Measurements from ENCODE around the gene FNDC1.

Gene FNDC1

DNA sequence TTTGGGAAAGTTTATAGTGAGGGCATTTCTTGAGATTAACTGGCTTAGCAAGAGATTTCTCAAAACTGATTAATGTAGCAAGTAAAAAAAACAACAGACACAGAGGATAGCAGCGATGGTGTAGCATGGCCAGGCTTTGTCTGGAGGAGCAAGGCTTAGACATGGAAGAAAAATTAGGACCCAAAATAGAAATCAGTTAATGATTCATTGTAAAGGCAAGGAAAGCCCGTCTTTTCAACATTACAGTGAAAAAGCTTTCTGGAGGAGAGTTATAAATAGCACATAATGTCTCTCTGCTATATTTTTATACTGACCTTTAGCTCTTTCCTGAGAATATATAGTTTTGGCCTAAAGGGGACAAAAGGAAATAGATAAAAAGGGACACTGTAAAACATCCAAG lies 45.1 kb downstream of the FNDC1 start:
- Mint-ChIP-seq H3K4me3 (no peak overlapping the region), H3K9me3 (no peaks in the 10 kb centered on the region), H3K4me1 (no peaks in the 10 kb centered on the region), H3K27ac (no peak overlapping the region), H3K36me3 (no peaks in the 10 kb centered on the region)
- DNase-seq (ENCODE audit: low spot score in 2 of 2) (no peak), ATAC-seq (no peak)

DNA sequence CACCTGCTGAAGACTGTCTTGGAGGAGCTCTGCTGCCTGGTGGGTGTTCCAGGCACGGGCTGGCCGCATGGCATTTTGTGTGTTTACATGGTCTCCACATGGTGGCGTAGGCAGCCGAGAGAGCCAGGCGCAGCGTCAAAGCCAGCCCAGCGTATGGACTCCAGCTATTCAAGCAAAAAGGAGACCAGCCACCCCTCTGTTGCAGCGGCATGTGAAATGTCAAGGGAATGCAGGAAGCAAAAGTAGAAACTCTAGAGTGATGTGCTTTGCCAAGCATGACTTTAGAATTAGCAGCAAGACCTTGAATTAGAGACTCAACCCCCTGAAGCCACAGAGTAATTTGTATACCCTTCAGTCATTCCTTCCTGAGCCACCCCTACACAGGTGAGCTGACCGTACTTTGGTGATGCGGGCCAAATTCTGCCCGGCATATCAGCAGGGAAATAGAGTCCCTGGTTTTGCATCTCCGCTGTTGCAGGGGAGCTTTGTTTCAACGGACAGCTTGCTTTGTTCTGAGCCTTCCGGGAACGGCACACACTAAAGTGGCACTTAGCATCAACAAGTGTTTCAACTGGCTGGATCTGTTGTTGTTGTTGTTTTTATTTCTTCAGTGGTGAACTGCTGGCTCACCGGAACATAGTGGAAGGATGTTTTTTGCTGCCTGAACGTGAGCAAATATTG lies 48.5 kb downstream of the FNDC1 start:
- H3K4me1 Mint-ChIP-seq: peaks cover 6% of the 10 kb centered on the region
- no peaks in the 10 kb centered on the region for H3K9me3 Mint-ChIP-seq
- ATAC-seq: peak; percentile 42
- H3K4me3 Mint-ChIP-seq: no peak overlapping the region
- no peak overlapping the region for H3K27ac Mint-ChIP-seq
- DNase-seq (ENCODE audit: low spot score in 2 of 2): no peak
- no peaks in the 10 kb centered on the region for H3K36me3 Mint-ChIP-seq

DNA sequence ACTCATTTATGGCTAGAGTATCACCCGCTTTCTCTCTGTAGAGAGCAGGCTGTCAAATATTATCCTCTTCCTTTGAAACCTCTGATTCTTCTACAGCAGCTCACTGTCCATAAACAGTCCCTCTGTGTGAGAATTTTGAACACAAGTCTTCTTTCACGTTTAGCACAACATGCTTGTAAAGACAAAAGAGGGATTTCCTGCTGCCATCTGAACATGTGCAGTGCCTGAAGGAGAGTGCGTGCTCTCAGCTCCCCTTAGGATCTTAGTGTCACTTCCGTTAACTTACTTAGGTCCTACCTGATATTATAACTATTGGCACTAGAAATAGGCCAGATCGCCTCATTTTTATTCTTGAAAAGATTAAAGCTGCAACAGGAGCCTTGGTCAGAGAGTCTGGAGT lies 50.9 kb downstream of the FNDC1 start:
- ATAC-seq (no peak), DNase-seq (ENCODE audit: low spot score in 2 of 2) (no peak)
- H3K9me3 Mint-ChIP-seq: no peaks in the 10 kb centered on the region
- no peak overlapping the region for H3K4me3 Mint-ChIP-seq
- H3K4me1 Mint-ChIP-seq: peaks cover 6% of the 10 kb centered on the region
- H3K27ac Mint-ChIP-seq: no peak overlapping the region
- H3K36me3 Mint-ChIP-seq: no peaks in the 10 kb centered on the region

DNA sequence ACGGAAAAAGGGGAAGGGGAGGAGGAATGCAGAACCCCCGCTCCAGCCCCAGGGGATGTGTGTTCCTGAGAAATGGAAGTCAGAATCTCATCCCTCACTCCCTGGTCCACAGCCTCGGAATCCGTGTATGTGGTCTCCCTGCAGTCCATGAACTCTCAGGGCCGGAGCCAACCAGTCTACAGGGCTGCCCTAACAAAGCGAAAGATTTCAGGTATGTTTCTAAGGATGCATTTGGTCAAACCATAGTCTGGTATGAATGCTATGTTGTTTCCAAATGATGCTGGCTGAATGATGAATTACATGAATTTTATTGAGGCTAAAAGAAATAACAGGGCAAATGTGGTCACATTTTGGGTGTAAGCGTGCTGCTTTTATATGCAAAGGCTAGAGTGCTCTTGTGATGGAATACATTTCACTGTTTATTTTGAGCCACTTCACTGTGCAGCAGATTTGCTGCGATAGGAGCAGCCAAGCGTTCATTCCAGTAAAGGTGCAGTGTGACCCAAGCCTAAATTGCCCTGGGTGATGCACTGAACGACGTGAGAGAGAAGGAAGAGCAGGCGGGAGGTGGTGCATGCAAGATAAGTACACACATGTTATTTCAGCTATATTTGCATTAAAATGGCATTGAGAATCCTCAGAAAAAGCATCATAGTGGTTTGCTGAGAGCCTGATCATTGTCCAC lies 52.4 kb downstream of the FNDC1 start:
- Mint-ChIP-seq H3K4me1 (peaks cover 6% of the 10 kb centered on the region), H3K9me3 (no peaks in the 10 kb centered on the region), H3K27ac (no peak overlapping the region), H3K4me3 (no peak overlapping the region), H3K36me3 (no peaks in the 10 kb centered on the region)
- DNase-seq (ENCODE audit: low spot score in 2 of 2) (no peak), ATAC-seq (no peak)

DNA sequence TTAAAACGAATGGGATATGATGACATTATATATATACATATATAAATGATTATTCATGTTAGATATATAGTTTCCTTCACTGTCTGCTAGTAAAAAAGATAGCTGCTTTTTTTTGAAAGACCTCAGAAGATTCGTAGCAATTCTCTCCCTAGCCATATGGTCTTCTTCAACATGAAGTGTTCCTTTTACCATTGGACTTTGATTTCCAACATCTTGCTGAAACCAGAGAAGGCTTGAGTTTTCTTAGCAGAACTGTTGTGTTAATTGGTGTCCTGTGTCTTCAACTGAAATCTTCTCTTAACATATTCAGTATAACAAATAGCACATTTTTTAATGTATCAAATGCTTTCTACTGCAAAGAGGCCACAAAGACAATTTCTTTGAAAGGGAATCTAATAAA lies 55.3 kb downstream of the FNDC1 start:
- Mint-ChIP-seq H3K4me3 (no peak overlapping the region), H3K27ac (no peak overlapping the region), H3K36me3 (no peaks in the 10 kb centered on the region), H3K9me3 (no peaks in the 10 kb centered on the region), H3K4me1 (peaks cover 6% of the 10 kb centered on the region)
- DNase-seq (ENCODE audit: low spot score in 2 of 2) (no peak), ATAC-seq (no peak)

DNA sequence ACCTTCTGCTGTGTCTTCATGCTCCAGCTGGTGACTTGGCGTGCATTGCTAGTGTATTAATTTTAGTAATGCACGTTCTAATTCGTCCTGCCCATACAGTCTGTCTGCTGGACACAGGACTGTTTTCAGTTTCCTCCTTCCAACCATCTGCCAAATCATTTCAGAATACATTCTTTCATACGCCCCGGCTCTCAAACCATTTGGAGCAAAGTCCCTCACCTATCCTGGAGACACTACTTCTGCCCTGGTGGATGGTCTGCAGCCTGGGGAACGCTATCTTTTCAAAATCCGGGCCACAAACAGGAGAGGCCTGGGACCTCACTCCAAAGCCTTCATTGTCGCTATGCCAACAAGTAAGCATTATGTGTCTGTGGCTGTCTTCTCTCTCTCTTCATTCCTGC lies 60.5 kb downstream of the FNDC1 start:
- Mint-ChIP-seq H3K4me1 (no peaks in the 10 kb centered on the region), H3K36me3 (no peaks in the 10 kb centered on the region), H3K27ac (no peak overlapping the region), H3K9me3 (no peaks in the 10 kb centered on the region), H3K4me3 (no peak overlapping the region)
- ATAC-seq: no peak
- no peak for DNase-seq (ENCODE audit: low spot score in 2 of 2)

DNA sequence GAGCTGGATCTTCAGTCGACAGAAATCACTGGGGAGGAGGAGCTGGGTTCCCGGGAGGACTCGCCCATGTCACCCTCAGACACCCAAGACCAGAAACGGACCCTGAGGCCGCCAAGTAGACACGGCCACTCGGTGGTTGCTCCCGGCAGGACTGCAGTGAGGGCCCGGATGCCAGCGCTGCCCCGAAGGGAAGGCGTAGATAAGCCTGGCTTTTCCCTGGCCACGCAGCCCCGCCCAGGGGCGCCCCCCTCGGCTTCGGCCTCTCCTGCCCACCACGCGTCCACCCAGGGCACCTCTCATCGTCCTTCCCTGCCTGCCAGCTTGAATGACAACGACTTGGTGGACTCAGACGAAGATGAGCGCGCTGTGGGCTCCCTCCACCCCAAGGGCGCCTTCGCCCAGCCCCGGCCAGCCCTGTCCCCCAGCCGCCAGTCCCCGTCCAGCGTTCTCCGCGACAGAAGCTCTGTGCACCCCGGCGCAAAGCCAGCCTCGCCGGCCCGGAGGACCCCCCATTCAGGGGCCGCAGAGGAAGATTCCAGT lies 63.0 kb downstream of the FNDC1 start:
- no peaks in the 10 kb centered on the region for H3K36me3 Mint-ChIP-seq
- ATAC-seq (no peak), DNase-seq (ENCODE audit: low spot score in 2 of 2) (peak in 1 of 2 donors; percentile 29)
- H3K27ac Mint-ChIP-seq: no peak overlapping the region
- H3K9me3 Mint-ChIP-seq: no peaks in the 10 kb centered on the region
- no peak overlapping the region for H3K4me3 Mint-ChIP-seq
- H3K4me1 Mint-ChIP-seq: no peaks in the 10 kb centered on the region

DNA sequence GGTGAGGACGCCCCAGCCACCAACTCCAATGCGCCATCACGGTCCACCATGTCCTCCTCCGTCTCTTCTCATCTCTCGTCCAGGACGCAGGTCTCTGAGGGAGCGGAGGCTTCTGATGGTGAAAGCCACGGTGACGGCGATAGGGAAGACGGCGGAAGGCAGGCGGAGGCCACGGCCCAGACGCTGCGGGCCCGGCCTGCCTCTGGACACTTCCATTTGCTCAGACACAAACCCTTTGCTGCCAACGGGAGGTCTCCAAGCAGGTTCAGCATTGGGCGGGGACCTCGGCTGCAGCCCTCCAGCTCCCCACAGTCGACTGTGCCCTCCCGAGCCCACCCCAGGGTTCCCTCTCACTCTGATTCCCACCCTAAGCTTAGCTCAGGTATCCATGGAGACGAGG lies 63.6 kb downstream of the FNDC1 start:
- no peak for ATAC-seq

DNA sequence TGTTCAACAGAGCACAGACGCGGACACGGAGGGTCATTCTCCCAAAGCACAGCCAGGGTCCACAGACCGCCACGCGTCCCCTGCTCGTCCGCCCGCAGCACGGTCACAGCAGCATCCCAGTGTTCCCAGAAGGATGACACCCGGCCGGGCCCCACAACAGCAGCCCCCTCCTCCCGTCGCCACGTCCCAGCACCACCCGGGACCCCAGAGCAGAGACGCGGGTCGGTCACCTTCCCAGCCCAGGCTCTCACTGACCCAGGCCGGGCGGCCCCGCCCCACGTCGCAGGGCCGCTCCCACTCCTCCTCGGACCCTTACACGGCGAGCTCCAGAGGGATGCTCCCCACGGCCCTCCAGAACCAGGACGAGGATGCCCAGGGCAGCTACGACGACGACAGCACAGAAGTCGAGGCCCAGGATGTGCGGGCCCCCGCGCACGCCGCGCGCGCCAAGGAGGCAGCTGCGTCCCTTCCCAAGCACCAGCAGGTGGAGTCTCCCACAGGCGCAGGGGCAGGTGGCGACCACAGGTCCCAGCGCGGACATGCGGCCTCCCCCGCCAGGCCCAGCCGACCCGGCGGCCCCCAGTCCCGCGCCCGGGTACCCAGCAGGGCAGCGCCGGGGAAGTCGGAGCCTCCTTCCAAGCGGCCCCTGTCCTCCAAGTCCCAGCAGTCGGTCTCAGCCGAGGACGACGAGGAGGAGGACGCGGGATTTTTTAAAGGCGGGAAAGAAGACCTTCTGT lies 64.3 kb downstream of the FNDC1 start:
- H3K4me1 Mint-ChIP-seq: no peaks in the 10 kb centered on the region
- H3K4me3 Mint-ChIP-seq: no peak overlapping the region
- DNase-seq (ENCODE audit: low spot score in 2 of 2) (no peak), ATAC-seq (peak; percentile 24)
- no peaks in the 10 kb centered on the region for H3K36me3 Mint-ChIP-seq
- no peaks in the 10 kb centered on the region for H3K9me3 Mint-ChIP-seq
- H3K27ac Mint-ChIP-seq: no peak overlapping the region

More for the DNA sequence above, 63.6 kb downstream of the FNDC1 start:
- H3K9me3 Mint-ChIP-seq: no peaks in the 10 kb centered on the region
- no peaks in the 10 kb centered on the region for H3K4me1 Mint-ChIP-seq
- no peaks in the 10 kb centered on the region for H3K36me3 Mint-ChIP-seq
- DNase-seq (ENCODE audit: low spot score in 2 of 2): peak in 1 of 2 donors; percentile 22
- no peak overlapping the region for H3K4me3 Mint-ChIP-seq
- no peak overlapping the region for H3K27ac Mint-ChIP-seq

DNA sequence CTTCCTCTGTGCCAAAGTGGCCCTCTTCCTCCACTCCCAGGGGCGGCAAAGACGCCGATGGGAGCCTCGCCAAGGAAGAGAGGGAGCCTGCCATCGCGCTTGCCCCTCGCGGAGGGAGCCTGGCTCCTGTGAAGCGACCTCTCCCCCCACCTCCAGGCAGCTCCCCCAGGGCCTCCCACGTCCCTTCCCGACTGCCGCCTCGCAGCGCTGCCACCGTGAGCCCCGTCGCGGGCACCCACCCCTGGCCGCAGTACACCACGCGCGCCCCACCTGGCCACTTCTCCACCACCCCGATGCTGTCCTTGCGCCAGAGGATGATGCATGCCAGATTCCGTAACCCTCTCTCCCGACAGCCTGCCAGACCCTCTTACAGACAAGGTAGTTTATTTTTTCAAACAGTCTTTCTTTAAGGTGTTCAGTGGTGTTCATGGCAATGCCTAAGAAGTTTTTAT lies 64.9 kb downstream of the FNDC1 start:
- H3K27ac Mint-ChIP-seq: no peak overlapping the region
- no peaks in the 10 kb centered on the region for H3K36me3 Mint-ChIP-seq
- no peak overlapping the region for H3K4me3 Mint-ChIP-seq
- no peaks in the 10 kb centered on the region for H3K9me3 Mint-ChIP-seq
- ATAC-seq (no peak), DNase-seq (ENCODE audit: low spot score in 2 of 2) (no peak)
- no peaks in the 10 kb centered on the region for H3K4me1 Mint-ChIP-seq

DNA sequence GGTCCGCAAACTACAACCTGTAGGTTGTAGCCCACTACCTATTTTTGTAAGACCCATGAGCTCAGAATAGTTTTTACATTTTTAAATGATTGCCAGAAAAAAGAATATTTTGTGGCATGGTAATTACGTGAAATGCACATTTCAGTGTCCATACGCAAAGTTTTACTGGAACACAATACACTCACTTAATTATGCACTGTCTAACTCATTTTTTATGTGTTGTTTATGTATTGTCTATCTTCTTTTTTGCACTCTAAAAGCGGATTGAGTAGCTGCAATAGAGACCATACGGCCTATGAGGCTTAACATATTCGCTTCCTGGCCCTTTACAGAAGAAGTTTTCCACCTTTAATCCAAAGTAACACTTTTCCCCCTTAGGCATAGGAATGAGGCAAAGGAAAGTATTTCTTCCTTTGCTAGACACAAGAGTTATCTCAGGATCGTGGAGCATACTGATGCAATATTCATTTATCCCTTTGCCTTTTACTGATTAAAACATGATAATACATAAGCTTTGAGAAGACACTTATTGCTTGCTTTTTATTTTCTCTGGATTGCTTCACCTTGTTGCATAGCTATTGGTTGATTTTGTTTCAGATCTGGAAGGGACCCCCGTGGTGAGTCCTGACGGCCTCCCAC lies 69.8 kb downstream of the FNDC1 start:
- no peak for ATAC-seq
- Mint-ChIP-seq H3K4me1 (no peaks in the 10 kb centered on the region), H3K9me3 (no peaks in the 10 kb centered on the region), H3K4me3 (no peak overlapping the region), H3K27ac (no peak overlapping the region), H3K36me3 (no peaks in the 10 kb centered on the region)
- no peak for DNase-seq (ENCODE audit: low spot score in 2 of 2)

DNA sequence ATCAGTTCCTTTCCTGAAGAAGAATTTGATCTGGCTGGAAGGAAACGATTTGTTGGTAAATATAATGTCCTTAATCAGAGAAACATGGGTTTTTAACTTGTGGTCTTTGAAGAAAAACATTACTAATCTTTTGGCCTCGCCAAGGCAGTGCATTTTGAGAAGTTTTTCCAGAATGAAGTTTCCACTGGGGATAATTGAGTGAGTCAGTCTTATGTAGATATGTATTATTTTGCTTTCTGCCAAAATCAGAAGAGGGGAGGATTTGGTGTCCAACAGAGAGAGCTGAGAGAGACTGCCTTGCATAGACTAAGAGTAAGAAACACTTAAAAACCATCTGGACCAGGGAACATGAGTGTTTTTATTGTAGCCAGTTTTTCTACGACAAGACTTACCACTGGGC lies 79.9 kb downstream of the FNDC1 start:
- no peak for DNase-seq (ENCODE audit: low spot score in 2 of 2)
- H3K27ac Mint-ChIP-seq: no peak overlapping the region
- no peaks in the 10 kb centered on the region for H3K9me3 Mint-ChIP-seq
- no peak overlapping the region for H3K4me3 Mint-ChIP-seq
- H3K4me1 Mint-ChIP-seq: no peaks in the 10 kb centered on the region
- no peak for ATAC-seq
- H3K36me3 Mint-ChIP-seq: no peaks in the 10 kb centered on the region

DNA sequence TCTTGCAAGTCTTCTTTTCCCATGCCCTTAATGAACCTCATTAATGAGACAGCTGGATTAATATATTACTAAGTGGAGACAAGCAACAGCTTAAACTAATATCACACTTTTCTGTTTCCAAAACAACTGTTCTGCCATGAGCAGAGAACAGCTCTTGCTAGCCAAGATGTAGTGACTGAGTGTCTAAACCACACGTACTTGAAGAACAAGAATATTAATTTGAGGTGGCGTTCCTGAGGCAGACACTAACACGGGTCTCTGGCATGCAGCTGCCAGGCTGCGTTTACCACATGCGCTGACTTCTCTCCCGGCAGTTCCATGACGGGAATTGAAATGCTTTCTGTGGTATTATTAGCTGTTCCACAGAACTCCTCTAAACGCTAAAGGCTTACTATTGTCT lies 80.6 kb downstream of the FNDC1 start:
- Mint-ChIP-seq H3K4me1 (no peaks in the 10 kb centered on the region), H3K27ac (no peak overlapping the region), H3K4me3 (no peak overlapping the region), H3K9me3 (no peaks in the 10 kb centered on the region), H3K36me3 (no peaks in the 10 kb centered on the region)
- DNase-seq (ENCODE audit: low spot score in 2 of 2): no peak
- ATAC-seq: no peak

DNA sequence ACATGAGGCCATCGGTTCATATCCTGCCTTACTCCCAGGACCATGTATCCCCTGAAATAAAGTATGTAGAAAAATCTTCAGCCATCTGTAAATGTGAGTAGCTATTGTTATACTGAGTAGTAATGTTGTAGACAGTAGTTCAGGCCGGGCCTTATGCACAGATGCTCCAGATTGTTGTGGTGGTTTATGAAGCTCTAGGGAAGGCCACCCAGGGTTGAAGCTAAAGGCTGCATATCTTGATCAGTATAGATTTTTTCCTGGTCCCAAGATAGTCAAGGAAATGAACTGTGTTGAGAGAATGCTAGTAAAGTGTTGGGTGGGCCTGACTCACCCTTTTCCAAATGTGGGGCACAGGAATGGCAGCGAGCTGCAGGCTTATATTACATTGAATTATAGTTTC lies 81.4 kb downstream of the FNDC1 start:
- DNase-seq (ENCODE audit: low spot score in 2 of 2) (no peak), ATAC-seq (no peak)
- Mint-ChIP-seq H3K4me1 (no peaks in the 10 kb centered on the region), H3K4me3 (no peak overlapping the region), H3K27ac (no peak overlapping the region), H3K36me3 (no peaks in the 10 kb centered on the region), H3K9me3 (no peaks in the 10 kb centered on the region)

DNA sequence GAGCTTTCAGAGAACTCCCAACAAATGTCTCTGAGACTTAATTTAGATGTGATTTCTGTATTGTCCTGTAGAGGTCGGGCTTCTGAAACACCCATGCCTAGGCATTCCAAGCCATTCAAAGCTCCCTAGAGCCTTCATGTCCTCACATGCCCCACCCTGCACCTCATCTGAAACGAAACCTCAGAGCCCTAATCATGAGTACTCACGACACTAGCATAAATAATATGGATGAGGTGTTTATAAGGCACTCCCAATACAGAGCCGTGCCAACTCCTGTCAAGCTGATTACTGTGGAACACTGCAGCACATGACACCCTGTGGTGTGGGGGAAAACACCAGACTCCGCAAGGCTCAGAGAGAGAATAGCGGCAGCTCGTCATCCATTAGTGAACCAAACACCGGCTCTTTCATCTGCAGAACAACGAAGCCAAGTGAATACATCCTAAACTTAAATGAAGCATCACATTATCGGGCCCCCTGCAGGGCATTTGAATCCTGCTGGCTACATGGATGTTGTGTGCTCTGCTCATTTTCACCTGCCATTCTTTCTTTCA lies 83.8 kb downstream of the FNDC1 start:
- Mint-ChIP-seq H3K9me3 (no peaks in the 10 kb centered on the region), H3K36me3 (no peaks in the 10 kb centered on the region), H3K4me3 (no peak overlapping the region), H3K27ac (no peak overlapping the region), H3K4me1 (no peaks in the 10 kb centered on the region)
- ATAC-seq: peak; percentile 48
- no peak for DNase-seq (ENCODE audit: low spot score in 2 of 2)
